GM12878 (cell line): ENCODE results near the gene STAMBPL1. TPM values are rescaled to one million over a fixed set of nuclear protein-coding genes. Genes with fewer than 3 reads are reported as not detected.

Experiments used
- EGR1 ChIP-seq, 2 experiments: IDR thresholded peaks; 1 replicate in 1 of 2; 2 replicates in 1 of 2; pipeline ENCODE4 v1.6.1; 2011 to 2012; ENCODE audit warnings: low read depth in 2 of 2, low read length in 2 of 2, borderline replicate concordance in 1 of 2, mild to moderate bottlenecking in 1 of 2, moderate library complexity in 1 of 2
- ESRRA ChIP-seq: IDR thresholded peaks from 2 replicates; pipeline ENCODE4 v1.6.1; 2012; ENCODE audit warnings: mild to moderate bottlenecking, low read length, improper control_type of control experiment
- HDAC2 ChIP-seq: fragments of 200-600 bp; sonication (generic); IDR thresholded peaks from 2 replicates; pipeline ENCODE4 v1.6.1; 2017
- HDAC6 ChIP-seq: fragments of 200-600 bp; sonication (generic); IDR thresholded peaks from one replicate; pipeline ENCODE4 v1.8.0; 2017; ENCODE audit warnings: antibody characterized with exemption; ENCODE audit not compliant: unreplicated experiment
- NKRF ChIP-seq: fragments of 450-650 bp; conservative IDR thresholded peaks from 2 replicates; pipeline ENCODE4 v1.6.1; 2017; ENCODE audit warnings: mild to moderate bottlenecking, moderate library complexity
- NR2C2 ChIP-seq: IDR thresholded peaks from 2 replicates; pipeline ENCODE4 v1.6.1; 2011; ENCODE audit warnings: borderline replicate concordance, low read depth; ENCODE audit not compliant: control insufficient read depth, insufficient read length
- PML ChIP-seq: IDR thresholded peaks from 2 replicates; pipeline ENCODE4 v1.6.1; 2012; ENCODE audit warnings: low read length, inconsistent platforms
- POLR2A ChIP-seq: IDR thresholded peaks from 2 replicates; pipeline ENCODE4 v1.6.1; 2011; ENCODE audit warnings: low read depth, mild to moderate bottlenecking, low read length
- POU2F2 ChIP-seq: IDR thresholded peaks from 3 replicates; pipeline ENCODE4 v1.6.1; 2011; ENCODE audit warnings: low read depth, mild to moderate bottlenecking, low read length, borderline replicate concordance
- REST ChIP-seq: IDR thresholded peaks from 2 replicates; pipeline ENCODE4 v1.6.1; 2012; ENCODE audit warnings: mild to moderate bottlenecking, low read depth, low read length
- USF1 ChIP-seq: IDR thresholded peaks from 2 replicates; pipeline ENCODE4 v1.6.1; 2011; ENCODE audit warnings: borderline replicate concordance, low read depth, mild to moderate bottlenecking, moderate library complexity, mixed read lengths, low read length; ENCODE audit not compliant: insufficient read depth; ENCODE audit errors: extremely low read length
- USF2 ChIP-seq: IDR thresholded peaks from 2 replicates; pipeline ENCODE4 v1.6.1; 2011; ENCODE audit warnings: low read depth, low read length, improper control_type of control experiment, borderline replicate concordance
- WRNIP1 ChIP-seq: IDR thresholded peaks from 2 replicates; pipeline ENCODE4 v1.6.1; 2011; ENCODE audit warnings: low read depth, low read length, improper control_type of control experiment, borderline replicate concordance
- ZBTB4 ChIP-seq: fragments of 450-650 bp; formaldehyde crosslinking; IDR thresholded peaks from 2 replicates; pipeline ENCODE4 v1.4.0; 2022; ENCODE audit warnings: mild to moderate bottlenecking, moderate library complexity
- ZSCAN29 ChIP-seq: fragments of 450-650 bp; IDR thresholded peaks from 2 replicates; pipeline ENCODE4 v1.6.1; 2017; ENCODE audit warnings: mild to moderate bottlenecking, moderate library complexity
- polyA plus RNA-seq, 11 experiments: library from polyadenylated mRNA; depleted of rRNA in 4 of 11; unstranded in 6 of 11; stranded (reverse) in 5 of 11; fragments of >200 nt; fragmentation: Nextera tagmentation in 4 of 11; fragmentation: Illumina TruSeq in 1 of 11; extraction: Ambion mirVana in 4 of 11; extraction: Trizol in 1 of 11; gene quantifications; 1 replicate in 1 of 11; 2 replicates in 10 of 11; pipeline versions ENCODE4 v1.2.1 to v1.2.3, GENCODE V29; 2011 to 2016; ENCODE audit warnings: inconsistent platforms in 2 of 11, missing spikeins in 2 of 11, low read depth in 1 of 11
- total RNA-seq, 4 experiments: library from RNA; depleted of rRNA in 3 of 4; stranded (reverse); fragments of >200 nt in 3 of 4; fragmentation: Illumina TruSeq in 1 of 4; extraction: Trizol in 1 of 4; gene quantifications; 2 replicates each; pipeline versions ENCODE4 v1.2.1 to v1.2.3, GENCODE V29; 2013 to 2021

STAMBPL1 gene
- total and polyA plus RNA-seq, 10 of the 15 experiments (the other 5 are each of a cell fraction or from before 2014, with no cell fraction given), result 7.5 to 44.1 (median 25.4) TPM

GRCh38 chr10:88835096-88835909 is 44.7 kb upstream of the STAMBPL1 start (continued):
- no peak for TF ChIP-seq REST
- TF ChIP-seq HDAC6, result no peak
- TF ChIP-seq POLR2A, result no peak
- TF ChIP-seq NKRF, result no peak
- TF ChIP-seq USF1, result no peak
- TF ChIP-seq WRNIP1, result no peak
- no peak for TF ChIP-seq NR2C2
- TF ChIP-seq ZBTB4, result no peak
- no peak for TF ChIP-seq ESRRA
- no peak for TF ChIP-seq ZSCAN29
- no peak for TF ChIP-seq EGR1 (IDR thresholded peaks at IDR 0.05; ENCODE audit: borderline replicate concordance in 1 of 2, low read depth in 2 of 2, low read length in 2 of 2)
- TF ChIP-seq PML, result no peak
- TF ChIP-seq HDAC2, result no peak
- TF ChIP-seq USF2, result no peak; the same call in 1 of the 2 replicates
- TF ChIP-seq POU2F2, result 0 out of 3 replicates have a peak, but pooled peaks have one; percentile 22
